ENCODE data around the gene RHEB.

Gene RHEB, protein sequence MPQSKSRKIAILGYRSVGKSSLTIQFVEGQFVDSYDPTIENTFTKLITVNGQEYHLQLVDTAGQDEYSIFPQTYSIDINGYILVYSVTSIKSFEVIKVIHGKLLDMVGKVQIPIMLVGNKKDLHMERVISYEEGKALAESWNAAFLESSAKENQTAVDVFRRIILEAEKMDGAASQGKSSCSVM
- long read RNA-seq, transcript RHEB-201 (8 exons, 2,075 nt) = major isoform, 306 of 312 reads
- long read RNA-seq, partial matches to known transcripts = 2 of 312 reads
- long read RNA-seq, other reads (novel, unspliced or antisense) = 4 of 312 reads

DNA sequence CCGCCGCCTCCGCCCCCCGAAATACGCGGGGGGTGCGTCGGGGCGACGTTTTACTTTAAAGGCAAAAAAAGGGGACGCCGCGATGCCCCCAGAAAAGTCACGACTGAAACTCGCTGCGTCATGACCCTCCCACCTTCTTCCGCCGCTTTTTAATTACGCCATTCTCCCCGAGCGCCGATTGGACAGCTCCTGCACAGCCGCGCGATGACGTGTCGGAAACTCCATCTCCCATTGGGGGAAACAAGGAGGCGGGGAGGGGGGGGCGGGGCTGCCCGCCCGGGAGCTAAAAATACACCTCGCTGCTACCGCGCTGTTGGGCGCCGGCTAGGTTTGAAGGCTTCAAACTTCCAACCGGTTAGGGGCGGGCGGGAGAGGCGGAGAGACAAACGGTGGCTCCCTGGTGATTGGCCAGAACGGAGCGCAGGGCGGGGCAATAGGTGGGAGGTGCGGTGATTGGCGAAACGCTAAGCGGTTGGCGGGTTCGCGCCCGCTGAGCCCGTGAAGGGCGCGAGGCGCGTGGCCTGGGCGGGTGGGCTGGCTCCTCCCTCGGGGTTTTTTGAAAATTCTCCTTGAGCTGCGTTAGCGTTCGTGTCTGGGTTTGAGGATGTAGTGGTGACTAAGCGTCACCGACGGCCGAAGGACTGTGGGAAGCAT, at the start of gene RHEB:
RHEB (minus strand) TSS at position 131 of the 654 bp plus-strand sequence. CDS start 384 bp downstream, outside the sequence.
- H3K27ac ChIP-seq (replicated peaks) = peak within 1 kb of the TSS; percentile 92
- H3K4me3 ChIP-seq (replicated peaks; ENCODE audit: insufficient read depth, low read length) = peak within 1 kb of the TSS; percentile 66
- TF ChIP-seq GABPA (IDR thresholded peaks at IDR 0.05; ENCODE audit: low read depth) (no peak), POLR2AphosphoS5 (IDR thresholded peaks at IDR 0.05; ENCODE audit: low read depth) (no peak), SPI1 (IDR thresholded peaks at IDR 0.05; ENCODE audit: borderline replicate concordance, low read depth) (no peak)
- TF ChIP-seq, protein P1, sequence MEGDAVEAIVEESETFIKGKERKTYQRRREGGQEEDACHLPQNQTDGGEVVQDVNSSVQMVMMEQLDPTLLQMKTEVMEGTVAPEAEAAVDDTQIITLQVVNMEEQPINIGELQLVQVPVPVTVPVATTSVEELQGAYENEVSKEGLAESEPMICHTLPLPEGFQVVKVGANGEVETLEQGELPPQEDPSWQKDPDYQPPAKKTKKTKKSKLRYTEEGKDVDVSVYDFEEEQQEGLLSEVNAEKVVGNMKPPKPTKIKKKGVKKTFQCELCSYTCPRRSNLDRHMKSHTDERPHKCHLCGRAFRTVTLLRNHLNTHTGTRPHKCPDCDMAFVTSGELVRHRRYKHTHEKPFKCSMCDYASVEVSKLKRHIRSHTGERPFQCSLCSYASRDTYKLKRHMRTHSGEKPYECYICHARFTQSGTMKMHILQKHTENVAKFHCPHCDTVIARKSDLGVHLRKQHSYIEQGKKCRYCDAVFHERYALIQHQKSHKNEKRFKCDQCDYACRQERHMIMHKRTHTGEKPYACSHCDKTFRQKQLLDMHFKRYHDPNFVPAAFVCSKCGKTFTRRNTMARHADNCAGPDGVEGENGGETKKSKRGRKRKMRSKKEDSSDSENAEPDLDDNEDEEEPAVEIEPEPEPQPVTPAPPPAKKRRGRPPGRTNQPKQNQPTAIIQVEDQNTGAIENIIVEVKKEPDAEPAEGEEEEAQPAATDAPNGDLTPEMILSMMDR (IDR thresholded peaks at IDR 0.05; ENCODE audit: insufficient read depth, low read length) = no peak
- TF ChIP-seq, protein P2, sequence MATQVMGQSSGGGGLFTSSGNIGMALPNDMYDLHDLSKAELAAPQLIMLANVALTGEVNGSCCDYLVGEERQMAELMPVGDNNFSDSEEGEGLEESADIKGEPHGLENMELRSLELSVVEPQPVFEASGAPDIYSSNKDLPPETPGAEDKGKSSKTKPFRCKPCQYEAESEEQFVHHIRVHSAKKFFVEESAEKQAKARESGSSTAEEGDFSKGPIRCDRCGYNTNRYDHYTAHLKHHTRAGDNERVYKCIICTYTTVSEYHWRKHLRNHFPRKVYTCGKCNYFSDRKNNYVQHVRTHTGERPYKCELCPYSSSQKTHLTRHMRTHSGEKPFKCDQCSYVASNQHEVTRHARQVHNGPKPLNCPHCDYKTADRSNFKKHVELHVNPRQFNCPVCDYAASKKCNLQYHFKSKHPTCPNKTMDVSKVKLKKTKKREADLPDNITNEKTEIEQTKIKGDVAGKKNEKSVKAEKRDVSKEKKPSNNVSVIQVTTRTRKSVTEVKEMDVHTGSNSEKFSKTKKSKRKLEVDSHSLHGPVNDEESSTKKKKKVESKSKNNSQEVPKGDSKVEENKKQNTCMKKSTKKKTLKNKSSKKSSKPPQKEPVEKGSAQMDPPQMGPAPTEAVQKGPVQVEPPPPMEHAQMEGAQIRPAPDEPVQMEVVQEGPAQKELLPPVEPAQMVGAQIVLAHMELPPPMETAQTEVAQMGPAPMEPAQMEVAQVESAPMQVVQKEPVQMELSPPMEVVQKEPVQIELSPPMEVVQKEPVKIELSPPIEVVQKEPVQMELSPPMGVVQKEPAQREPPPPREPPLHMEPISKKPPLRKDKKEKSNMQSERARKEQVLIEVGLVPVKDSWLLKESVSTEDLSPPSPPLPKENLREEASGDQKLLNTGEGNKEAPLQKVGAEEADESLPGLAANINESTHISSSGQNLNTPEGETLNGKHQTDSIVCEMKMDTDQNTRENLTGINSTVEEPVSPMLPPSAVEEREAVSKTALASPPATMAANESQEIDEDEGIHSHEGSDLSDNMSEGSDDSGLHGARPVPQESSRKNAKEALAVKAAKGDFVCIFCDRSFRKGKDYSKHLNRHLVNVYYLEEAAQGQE (IDR thresholded peaks at IDR 0.05; ENCODE audit: insufficient replicate concordance, low read depth) = peak; percentile 13
- H3K27me3 ChIP-seq (ENCODE audit: insufficient read depth, poor library complexity, severe bottlenecking) = no peaks in the 10 kb centered on the region
- peak; percentile 98 for DNase-seq (ENCODE audit: low read depth in 1 of 2, low spot score in 1 of 2)

DNA sequence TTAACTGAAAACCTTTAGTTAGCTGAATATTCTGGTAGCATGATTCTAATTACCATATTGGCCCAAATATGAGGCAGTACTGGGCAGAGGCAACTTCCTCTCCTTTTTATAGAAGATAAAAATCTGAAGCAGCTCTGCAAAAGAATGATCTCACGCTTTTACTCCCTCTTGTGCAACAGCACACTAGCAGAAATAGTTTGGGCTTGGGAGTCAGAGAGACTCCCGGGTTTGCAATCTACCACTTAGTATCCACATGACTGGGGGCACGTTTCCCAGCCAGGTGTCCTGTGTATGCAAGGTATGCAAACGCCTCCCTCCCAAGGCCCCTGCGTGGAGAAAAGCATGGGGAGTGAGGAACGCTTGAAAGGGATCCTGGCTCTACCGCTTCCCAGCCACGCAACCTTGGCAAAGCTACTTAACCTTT, 47.2 kb upstream of the RHEB start:
- Histone ChIP-seq H3K27ac (replicated peaks) (no peak overlapping the region), H3K27me3 (ENCODE audit: insufficient read depth, poor library complexity, severe bottlenecking) (no peaks in the 10 kb centered on the region), H3K4me3 (replicated peaks; ENCODE audit: insufficient read depth, low read length) (no peak overlapping the region)
- DNase-seq (ENCODE audit: low read depth in 1 of 2, low spot score in 1 of 2) = peak; percentile 26 to 41
- peak; percentile 29; the same call in 1 of the 2 replicates for TF ChIP-seq SPI1 (IDR thresholded peaks at IDR 0.05; ENCODE audit: borderline replicate concordance, low read depth)
- TF ChIP-seq, protein P1 (IDR thresholded peaks at IDR 0.05; ENCODE audit: insufficient read depth, low read length) = no peak

DNA sequence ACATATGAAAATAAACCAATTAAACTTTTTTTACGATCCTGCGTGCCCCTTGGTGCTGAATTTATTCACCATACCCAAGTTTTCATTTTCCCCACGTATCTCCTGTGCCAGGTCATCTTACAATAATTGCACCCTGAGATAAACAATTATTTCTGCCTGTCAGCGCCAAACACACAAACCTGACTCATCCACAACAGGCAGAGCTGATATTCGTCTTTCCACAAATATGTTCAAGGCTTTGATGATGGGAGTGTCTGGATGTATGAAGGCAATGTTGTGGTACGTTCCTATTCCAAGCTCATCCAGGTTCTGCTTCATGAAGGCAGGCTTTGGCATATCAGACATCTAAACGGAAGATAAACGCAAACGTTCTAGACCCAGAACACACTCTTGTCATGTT, 45.8 kb upstream of the RHEB start:
- TF ChIP-seq POLR2AphosphoS5 (IDR thresholded peaks at IDR 0.05; ENCODE audit: low read depth) (no peak), SPI1 (IDR thresholded peaks at IDR 0.05; ENCODE audit: borderline replicate concordance, low read depth) (no peak), GABPA (IDR thresholded peaks at IDR 0.05; ENCODE audit: low read depth) (no peak)
- TF ChIP-seq, protein P1 (IDR thresholded peaks at IDR 0.05; ENCODE audit: insufficient read depth, low read length) = no peak
- TF ChIP-seq, protein P2 (IDR thresholded peaks at IDR 0.05; ENCODE audit: insufficient replicate concordance, low read depth) = no peak
- Histone ChIP-seq H3K27ac (replicated peaks) (no peak overlapping the region), H3K4me3 (replicated peaks; ENCODE audit: insufficient read depth, low read length) (no peak overlapping the region), H3K27me3 (ENCODE audit: insufficient read depth, poor library complexity, severe bottlenecking) (no peaks in the 10 kb centered on the region)
- no peak for DNase-seq (ENCODE audit: low read depth in 1 of 2, low spot score in 1 of 2)

Measured in HL-60 (cell line).